GM21381 (cell line): Measurements from ENCODE around the gene NSUN2.
"Not testable (repeated sequence)": the region's sequence is repeated elsewhere in the genome, so short reads cannot be mapped to it uniquely, and the experiment has no call there.

Experiments
- ATAC-seq: cut with Tn5 transposase; IDR thresholded peaks from one replicate; pipeline ENCODE4 v1.9.1; 2021; ENCODE audit warnings: mild to moderate bottlenecking, moderate library complexity; ENCODE audit not compliant: unreplicated experiment

Gene NSUN2

GRCh38 chr5:6584727-6585126 is 48.1 kb downstream of the NSUN2 start:
- ATAC-seq = no peak

GRCh38 chr5:6584101-6584645 is 48.7 kb downstream of the NSUN2 start:
- no peak for ATAC-seq

DNA sequence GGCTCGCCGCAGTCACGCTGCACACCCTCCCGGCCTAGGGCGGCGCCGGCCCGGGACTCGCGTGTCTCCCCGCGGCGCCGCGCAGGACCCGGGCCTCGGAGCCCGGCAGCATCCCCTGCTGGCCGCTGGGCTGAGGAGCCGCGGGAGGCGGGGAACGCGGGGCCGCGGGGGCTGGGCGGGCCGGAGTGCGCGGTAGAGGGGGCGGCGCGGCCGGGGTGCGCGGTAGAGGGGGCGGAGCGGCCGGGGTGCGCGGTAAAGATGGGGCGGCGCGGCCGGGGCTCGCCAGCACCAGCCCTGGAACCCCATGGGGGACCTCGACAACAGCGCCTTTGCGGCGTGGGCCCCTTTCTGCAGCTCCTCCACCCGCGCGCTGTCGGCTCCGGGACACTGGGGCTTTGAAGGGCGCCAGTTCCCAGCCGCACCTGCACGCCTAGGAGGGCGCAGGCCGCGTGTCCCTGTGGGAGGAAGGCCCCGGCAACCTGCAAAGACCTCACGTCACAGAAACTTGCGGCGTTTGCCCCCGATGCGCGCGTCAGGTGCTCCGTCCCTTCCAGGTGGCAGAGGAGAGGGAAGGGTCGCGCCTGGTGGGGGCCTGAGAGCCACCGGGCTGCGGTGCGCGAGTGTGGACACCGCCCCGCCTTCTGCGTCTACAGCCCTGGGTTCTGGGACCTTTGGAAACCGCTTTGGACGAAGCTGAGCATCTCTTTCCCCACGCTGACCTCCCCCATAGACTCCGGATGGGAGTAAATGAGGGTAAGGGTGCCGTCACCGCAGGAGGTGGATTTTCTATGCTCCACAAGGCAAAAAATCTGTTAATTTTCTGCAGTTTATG is 49.6 kb downstream of the NSUN2 start:
- no peak for ATAC-seq

- ATAC-seq = no peak
Observed at GRCh38 chr5:6582507-6583048, 50.3 kb downstream of the NSUN2 start.

GRCh38 chr5:6581559-6582426 is 51.1 kb downstream of the NSUN2 start:
- no peak for ATAC-seq

DNA sequence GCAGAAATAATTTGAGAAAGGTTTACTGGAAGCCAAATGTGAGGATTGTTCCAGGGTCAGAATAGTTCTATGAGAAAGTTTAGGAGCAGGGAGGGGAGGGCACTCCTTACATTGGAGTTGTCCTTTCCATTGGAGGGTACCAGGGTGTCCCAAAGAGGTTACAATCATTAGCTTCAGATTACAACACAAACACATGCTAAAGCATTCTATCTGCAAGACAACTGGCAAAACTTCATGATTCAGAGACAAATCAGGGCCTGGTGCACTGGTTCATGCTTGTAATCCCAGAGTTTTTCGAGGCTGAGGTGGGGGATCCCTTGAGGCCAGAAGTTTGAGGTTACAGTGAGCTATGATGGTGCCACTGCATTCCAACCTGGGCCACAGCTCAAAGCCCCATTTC is 51.8 kb downstream of the NSUN2 start:
- no peak for ATAC-seq

DNA sequence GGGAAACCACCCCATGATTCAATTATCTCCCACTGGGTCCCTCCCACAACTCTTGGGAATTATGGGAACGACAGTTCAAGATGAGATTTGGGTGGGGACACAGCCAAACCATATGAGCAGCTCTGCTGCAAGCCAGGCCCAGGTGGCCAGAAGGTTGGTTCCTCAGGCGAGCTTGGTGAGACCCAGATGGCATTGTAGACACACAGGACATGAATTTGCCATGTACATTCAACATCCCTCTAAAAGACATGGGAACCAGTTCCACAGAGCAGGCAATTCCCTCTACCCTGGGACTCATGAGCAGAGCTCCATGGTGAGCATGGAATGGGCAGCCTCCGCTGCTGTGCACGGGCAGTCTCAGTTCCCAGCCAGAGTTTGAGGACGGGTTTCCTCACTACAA is 53.3 kb downstream of the NSUN2 start:
- ATAC-seq = no peak

GRCh38 chr5:6578676-6579343 is 54.0 kb downstream of the NSUN2 start:
- ATAC-seq = no peak

DNA sequence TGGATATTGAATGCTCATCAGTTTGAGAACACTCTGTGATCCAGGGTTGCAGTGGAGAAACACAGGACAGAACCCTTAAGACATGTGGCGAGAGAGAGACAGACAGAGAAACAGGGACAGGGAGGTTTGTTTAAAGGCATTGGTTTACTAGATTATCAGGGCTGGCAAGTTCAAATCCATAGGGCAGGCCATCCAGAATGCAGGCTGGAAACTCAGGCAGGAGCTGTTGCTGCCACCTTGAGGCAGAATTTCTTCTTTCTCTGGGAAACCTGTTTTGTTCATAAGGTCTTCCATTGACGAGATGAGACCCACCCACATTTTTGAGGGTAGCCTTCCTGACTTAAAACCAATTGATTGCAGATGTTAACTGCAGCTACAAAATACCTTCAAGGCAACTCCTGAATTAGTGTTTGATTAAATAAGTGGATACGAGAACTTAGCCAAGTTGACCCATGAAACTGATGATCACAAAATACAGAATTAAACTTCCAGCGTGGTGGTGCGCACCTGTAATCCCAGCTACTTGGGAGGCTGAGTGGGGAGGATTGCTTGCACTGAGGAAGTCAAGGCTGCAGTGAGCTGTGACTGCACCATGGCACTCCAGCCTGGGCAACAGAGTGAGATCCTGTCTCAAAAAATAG is 55.9 kb downstream of the NSUN2 start:
- ATAC-seq = no peak

GRCh38 chr5:6574537-6575245 is 58.2 kb downstream of the NSUN2 start:
- no peak for ATAC-seq

GRCh38 chr5:6574111-6574510 is 58.7 kb downstream of the NSUN2 start:
- ATAC-seq = no peak

DNA sequence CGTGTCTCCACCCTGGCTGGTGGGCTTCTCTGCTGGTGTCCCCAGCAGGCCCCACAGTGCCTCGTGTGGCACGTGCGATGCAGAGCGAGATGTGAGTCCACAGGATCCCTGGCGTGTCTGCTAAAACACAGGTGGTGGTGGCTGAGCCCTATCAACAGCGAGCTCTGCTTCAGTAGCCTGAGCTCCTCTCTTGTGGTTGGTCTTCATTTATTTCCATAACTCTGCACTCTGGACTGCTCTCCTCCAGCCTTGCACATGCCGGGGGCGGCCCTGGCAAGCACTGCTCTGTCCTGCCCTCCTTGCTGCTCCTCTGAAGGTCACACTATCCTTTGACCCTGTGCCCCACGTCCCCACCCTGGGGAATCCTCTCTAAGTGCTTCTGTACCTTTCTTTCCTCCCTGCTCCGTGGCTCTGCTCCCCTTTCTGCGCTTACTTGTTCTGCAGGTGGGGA is 59.2 kb downstream of the NSUN2 start:
- no peak for ATAC-seq

- ATAC-seq = no peak
Observed at GRCh38 chr5:6572825-6573380, 59.9 kb downstream of the NSUN2 start.

GRCh38 chr5:6572086-6572824 is 60.6 kb downstream of the NSUN2 start:
- ATAC-seq = no peak

GRCh38 chr5:6571607-6572006 is 61.2 kb downstream of the NSUN2 start:
- not testable (repeated sequence) for ATAC-seq

GRCh38 chr5:6570530-6570929 is 62.3 kb downstream of the NSUN2 start:
- no peak for ATAC-seq

GRCh38 chr5:6568889-6569288 is 64.0 kb downstream of the NSUN2 start:
- ATAC-seq = no peak

DNA sequence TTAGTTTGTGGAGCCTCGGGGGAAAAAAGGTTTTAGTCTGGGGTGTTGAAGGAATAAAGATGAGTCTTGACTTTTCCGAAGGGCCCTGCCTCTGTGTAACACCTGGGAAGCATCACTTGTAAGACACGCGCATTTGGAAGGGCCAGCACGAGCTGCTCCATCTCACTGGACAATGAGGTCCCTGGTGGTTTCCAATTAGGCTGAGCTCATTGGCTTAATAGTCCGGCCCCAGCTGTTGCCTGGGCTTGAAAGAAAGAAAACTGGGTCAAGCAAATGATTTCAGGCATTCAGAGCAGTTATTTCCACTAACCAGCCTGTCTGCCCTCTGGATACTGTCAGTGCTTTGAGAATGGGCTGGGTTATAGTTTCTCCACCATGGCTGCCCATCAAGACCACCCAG is 64.5 kb downstream of the NSUN2 start:
- no peak for ATAC-seq

- ATAC-seq = no peak
Observed at GRCh38 chr5:6567835-6568234, 65.0 kb downstream of the NSUN2 start.
